ENCODE measurements around the gene ALG14.

The ALG14 gene, protein sequence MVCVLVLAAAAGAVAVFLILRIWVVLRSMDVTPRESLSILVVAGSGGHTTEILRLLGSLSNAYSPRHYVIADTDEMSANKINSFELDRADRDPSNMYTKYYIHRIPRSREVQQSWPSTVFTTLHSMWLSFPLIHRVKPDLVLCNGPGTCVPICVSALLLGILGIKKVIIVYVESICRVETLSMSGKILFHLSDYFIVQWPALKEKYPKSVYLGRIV

GRCh38 chr1:95072532-95073419 lies at the start of gene ALG14:
Gene ALG14 (minus strand): TSS chr1:95072951. CDS start chr1:95072898, 53 bp downstream.
- peaks cover 2% of the 10 kb centered on the region for H3K36me3 ChIP-seq
- TF ChIP-seq, protein P1, sequence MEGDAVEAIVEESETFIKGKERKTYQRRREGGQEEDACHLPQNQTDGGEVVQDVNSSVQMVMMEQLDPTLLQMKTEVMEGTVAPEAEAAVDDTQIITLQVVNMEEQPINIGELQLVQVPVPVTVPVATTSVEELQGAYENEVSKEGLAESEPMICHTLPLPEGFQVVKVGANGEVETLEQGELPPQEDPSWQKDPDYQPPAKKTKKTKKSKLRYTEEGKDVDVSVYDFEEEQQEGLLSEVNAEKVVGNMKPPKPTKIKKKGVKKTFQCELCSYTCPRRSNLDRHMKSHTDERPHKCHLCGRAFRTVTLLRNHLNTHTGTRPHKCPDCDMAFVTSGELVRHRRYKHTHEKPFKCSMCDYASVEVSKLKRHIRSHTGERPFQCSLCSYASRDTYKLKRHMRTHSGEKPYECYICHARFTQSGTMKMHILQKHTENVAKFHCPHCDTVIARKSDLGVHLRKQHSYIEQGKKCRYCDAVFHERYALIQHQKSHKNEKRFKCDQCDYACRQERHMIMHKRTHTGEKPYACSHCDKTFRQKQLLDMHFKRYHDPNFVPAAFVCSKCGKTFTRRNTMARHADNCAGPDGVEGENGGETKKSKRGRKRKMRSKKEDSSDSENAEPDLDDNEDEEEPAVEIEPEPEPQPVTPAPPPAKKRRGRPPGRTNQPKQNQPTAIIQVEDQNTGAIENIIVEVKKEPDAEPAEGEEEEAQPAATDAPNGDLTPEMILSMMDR (IDR thresholded peaks at IDR 0.05; ENCODE audit: low read depth, low read length) = no peak
- peak; percentile 94 for DNase-seq
- peak within 1 kb of the TSS; percentile 93 for H3K4me3 ChIP-seq (ENCODE audit: low read depth, low read length)
- H3K9me3 ChIP-seq (ENCODE audit: severe bottlenecking) = no peaks in the 10 kb centered on the region
- H3K27ac ChIP-seq = peak within 1 kb of the TSS; percentile 95
- no peaks in the 10 kb centered on the region for H3K27me3 ChIP-seq (ENCODE audit: insufficient read depth, low read depth, severe bottlenecking)

DNA sequence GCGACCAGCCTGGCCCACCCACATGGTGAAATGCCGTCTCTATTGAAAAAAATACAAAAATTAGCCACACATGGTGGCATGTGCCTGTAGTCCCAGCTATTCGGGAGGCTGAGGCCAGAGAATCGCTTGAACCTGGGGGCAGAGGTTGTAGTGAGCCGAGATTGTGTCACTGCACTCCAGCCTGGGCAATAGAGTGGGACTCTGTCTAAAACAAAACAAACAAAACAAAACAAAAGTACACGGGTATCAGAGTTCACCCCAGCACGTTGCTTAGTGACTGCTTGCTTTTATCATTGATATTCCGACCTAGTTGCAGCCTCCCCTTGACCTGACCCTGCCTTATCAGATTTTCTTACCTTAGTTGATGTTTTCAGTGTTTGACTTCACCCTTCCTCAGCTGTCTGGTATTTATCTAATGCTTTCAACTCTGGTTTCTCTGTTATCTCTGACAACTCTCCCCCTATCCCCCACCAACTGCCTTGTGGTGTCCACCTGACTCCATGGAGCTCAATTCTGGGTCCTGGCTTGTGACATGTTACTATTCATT lies 49.5 kb upstream of the ALG14 start:
- TF ChIP-seq, protein P1 (IDR thresholded peaks at IDR 0.05; ENCODE audit: low read depth, low read length) = no peak
- Histone ChIP-seq H3K27ac (no peak overlapping the region), H3K4me3 (ENCODE audit: low read depth, low read length) (no peak overlapping the region), H3K27me3 (ENCODE audit: insufficient read depth, low read depth, severe bottlenecking) (no peaks in the 10 kb centered on the region), H3K36me3 (no peaks in the 10 kb centered on the region), H3K9me3 (ENCODE audit: severe bottlenecking) (no peaks in the 10 kb centered on the region)
- no peak for DNase-seq

GRCh38 chr1:95119273-95119672 lies 46.5 kb upstream of the ALG14 start:
- no peak for DNase-seq
- Histone ChIP-seq H3K27ac (no peak overlapping the region), H3K9me3 (ENCODE audit: severe bottlenecking) (no peaks in the 10 kb centered on the region), H3K27me3 (ENCODE audit: insufficient read depth, low read depth, severe bottlenecking) (no peaks in the 10 kb centered on the region), H3K36me3 (no peaks in the 10 kb centered on the region), H3K4me3 (ENCODE audit: low read depth, low read length) (no peak overlapping the region)
- TF ChIP-seq, protein P1 (IDR thresholded peaks at IDR 0.05; ENCODE audit: low read depth, low read length) = no peak

DNA sequence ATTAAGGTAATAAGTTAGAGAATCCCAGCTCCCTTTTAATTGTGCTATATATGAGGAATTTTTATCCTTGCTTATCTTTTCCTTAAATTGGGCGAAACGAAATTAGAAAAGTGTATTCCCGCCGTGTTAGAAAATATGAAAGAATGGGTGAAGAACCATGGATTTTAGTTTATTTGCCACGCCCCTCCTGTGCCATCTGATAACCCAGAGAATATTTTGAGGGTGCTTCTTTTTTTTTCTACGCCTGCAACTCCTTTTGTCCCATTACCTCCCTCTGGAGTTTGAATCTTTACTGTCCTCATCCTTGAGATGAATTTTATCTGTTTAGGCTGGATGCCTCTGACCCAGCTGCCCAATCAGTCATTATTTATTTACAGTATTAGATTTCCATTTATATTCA lies 46.0 kb upstream of the ALG14 start:
- H3K4me3 ChIP-seq (ENCODE audit: low read depth, low read length) = no peak overlapping the region
- no peaks in the 10 kb centered on the region for H3K36me3 ChIP-seq
- no peak overlapping the region for H3K27ac ChIP-seq
- TF ChIP-seq, protein P1 (IDR thresholded peaks at IDR 0.05; ENCODE audit: low read depth, low read length) = no peak
- no peaks in the 10 kb centered on the region for H3K27me3 ChIP-seq (ENCODE audit: insufficient read depth, low read depth, severe bottlenecking)
- H3K9me3 ChIP-seq (ENCODE audit: severe bottlenecking) = no peaks in the 10 kb centered on the region
- no peak for DNase-seq

GRCh38 chr1:95118067-95118499 lies 45.3 kb upstream of the ALG14 start:
- DNase-seq = peak; percentile 38
- H3K27ac ChIP-seq = no peak overlapping the region; the same call in 1 of the 2 replicates
- TF ChIP-seq, protein P1 (IDR thresholded peaks at IDR 0.05; ENCODE audit: low read depth, low read length) = no peak
- peak overlapping the region; percentile 86 for H3K4me3 ChIP-seq (ENCODE audit: low read depth, low read length)
- no peaks in the 10 kb centered on the region for H3K36me3 ChIP-seq
- no peaks in the 10 kb centered on the region for H3K9me3 ChIP-seq (ENCODE audit: severe bottlenecking)
- no peaks in the 10 kb centered on the region for H3K27me3 ChIP-seq (ENCODE audit: insufficient read depth, low read depth, severe bottlenecking)

Data from WERI-Rb-1 (cell line).